Measurements from ENCODE around the gene CACNA1F.

CACNA1F gene

DNA sequence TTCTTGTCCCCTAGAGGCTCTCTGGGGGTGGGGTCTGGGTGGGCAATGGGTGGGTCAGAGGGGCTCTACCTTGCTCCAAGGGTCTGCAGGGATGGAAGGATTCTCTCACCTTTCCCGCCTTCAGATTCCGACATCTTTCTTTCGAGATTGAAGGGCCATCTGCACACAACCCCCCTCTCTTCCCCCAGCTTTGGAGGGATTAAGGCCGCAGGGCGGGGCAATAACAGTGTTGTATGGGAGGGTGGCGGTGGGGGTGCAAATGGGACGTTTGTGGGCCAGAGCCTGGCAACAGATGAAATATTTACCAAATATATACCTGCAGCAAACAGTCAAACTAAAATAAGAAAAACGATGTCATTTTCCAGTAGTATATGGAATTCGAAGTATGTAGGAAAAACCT lies at the start of gene CACNA1F:
Gene CACNA1F, minus strand, starts transcription at position 165 of the 400 bp plus-strand sequence. Its CDS starts 31 bp downstream, at position 134.
- Histone ChIP-seq H3K9me3 (ENCODE audit: control insufficient read depth, insufficient read depth, low read length) (no peaks in the 10 kb centered on the region), H3K4me1 (ENCODE audit: insufficient read depth, low read length) (no peaks in the 10 kb centered on the region; the same call in 1 of the 2 replicates), H3K36me3 (ENCODE audit: insufficient read depth, low read length) (no peaks in the 10 kb centered on the region), H3K9ac (ENCODE audit: low read depth, low read length) (peak within 1 kb of the TSS; percentile 3; the same call in 1 of the 2 replicates)

DNA sequence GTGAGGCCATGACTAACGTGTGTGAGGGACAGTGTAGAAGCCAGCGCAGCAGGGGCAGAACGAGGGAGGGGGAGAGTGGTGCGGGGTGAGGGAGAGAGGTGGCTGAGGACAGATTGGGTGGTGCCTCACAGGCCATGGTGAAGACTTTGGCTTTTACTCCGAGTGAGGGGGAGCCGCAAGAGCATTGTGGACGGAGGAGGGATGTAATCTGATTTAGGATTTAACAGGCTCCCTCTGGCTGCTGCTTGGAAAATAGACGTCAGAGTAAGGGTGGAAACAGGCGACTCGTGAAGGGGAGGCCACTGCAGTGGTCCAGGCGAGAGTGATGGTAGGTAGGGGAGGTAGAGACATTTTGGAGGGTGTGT lies 49.5 kb upstream of the CACNA1F start:
- Histone ChIP-seq H3K4me1 (ENCODE audit: insufficient read depth, low read length) (no peaks in the 10 kb centered on the region; the same call in 1 of the 2 replicates), H3K36me3 (ENCODE audit: insufficient read depth, low read length) (no peaks in the 10 kb centered on the region), H3K9ac (ENCODE audit: low read depth, low read length) (peak overlapping the region; percentile 3; the same call in 1 of the 2 replicates), H3K9me3 (ENCODE audit: control insufficient read depth, insufficient read depth, low read length) (no peaks in the 10 kb centered on the region)

DNA sequence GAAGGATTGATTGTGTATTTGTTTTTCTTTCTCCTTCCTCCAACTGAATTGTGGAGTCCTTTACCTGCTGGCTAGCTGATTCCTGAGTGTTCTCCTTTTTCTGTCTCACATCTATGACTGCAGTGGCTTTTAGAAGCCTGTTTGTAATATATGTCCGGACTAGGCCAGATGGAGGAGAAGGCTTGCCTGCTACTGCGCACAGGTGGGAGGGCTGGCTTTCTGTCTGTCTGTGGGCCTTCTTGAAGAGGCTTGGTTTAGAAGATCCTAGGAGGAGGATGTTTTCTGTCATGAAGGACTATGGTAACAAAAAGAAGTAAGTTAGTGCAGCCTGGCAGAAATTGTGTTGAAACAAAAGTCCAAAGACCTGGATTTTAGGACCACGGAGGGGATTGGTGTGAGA lies 44.9 kb upstream of the CACNA1F start:
- Histone ChIP-seq H3K4me1 (ENCODE audit: insufficient read depth, low read length) (no peaks in the 10 kb centered on the region; the same call in none of the 2 replicates), H3K9ac (ENCODE audit: low read depth, low read length) (no peak overlapping the region), H3K36me3 (ENCODE audit: insufficient read depth, low read length) (no peaks in the 10 kb centered on the region), H3K9me3 (ENCODE audit: control insufficient read depth, insufficient read depth, low read length) (no peaks in the 10 kb centered on the region)

DNA sequence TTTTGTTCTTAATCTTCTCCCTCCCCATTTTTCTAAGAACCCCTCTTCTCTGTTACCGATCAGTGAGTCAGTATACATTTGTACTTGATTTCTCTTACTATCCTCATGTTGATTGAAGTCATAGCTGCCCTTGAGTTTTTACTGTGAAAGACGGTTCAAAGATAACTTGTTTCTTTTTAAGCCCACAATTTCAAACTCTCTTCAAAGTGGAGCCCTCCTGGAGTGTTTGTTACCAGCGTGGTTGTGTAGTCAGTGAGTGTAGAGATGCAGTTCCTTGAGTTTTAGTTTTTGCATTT lies 44.3 kb upstream of the CACNA1F start:
- Histone ChIP-seq H3K9ac (ENCODE audit: low read depth, low read length) (no peak overlapping the region), H3K9me3 (ENCODE audit: control insufficient read depth, insufficient read depth, low read length) (no peaks in the 10 kb centered on the region), H3K36me3 (ENCODE audit: insufficient read depth, low read length) (no peaks in the 10 kb centered on the region), H3K4me1 (ENCODE audit: insufficient read depth, low read length) (no peaks in the 10 kb centered on the region; the same call in none of the 2 replicates)

DNA sequence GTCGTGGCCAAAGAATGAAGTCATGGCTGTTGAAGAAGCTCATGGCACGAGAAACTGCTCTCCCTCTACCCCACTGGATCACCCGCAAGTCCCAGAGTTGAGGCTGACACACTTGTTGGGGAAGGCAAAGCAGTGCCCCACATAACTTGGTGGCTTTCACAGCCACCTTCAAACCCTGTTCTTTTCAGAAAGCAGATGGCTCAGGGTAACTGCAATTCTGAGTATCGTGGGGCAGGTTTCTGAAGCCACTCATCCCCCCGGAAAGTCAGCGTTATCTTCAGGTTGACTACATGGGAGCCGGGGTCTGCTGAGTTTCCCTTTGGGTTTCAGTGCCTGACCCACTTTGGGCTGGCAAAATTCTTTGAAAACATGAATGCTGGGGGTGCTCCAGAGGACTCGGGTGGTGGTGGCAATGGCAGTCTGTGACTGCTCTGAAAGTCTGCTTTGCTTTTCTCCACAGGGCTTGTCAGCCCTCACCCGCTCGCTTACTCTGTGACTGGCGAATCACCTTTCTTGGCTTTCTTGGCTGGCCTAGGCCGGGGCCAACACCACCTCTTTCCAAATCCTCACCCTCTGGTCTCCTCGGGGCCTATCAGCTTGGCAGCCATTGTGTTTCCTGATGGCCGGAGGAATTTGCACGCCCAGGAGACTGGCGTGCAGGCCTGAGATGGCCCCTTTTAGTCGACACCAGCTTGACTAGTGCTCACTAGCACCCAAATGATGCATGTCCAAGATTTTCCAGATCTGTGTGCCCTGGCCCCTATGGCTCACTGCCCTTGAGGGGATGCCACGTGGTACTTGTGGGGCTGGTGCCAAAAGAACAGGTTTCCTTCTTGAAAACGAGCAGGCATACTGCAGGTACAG lies 43.8 kb upstream of the CACNA1F start:
- no peak overlapping the region for H3K9ac ChIP-seq (ENCODE audit: low read depth, low read length)
- H3K4me1 ChIP-seq (ENCODE audit: insufficient read depth, low read length): no peaks in the 10 kb centered on the region; the same call in 1 of the 2 replicates
- no peaks in the 10 kb centered on the region for H3K9me3 ChIP-seq (ENCODE audit: control insufficient read depth, insufficient read depth, low read length)
- H3K36me3 ChIP-seq (ENCODE audit: insufficient read depth, low read length): no peaks in the 10 kb centered on the region

DNA sequence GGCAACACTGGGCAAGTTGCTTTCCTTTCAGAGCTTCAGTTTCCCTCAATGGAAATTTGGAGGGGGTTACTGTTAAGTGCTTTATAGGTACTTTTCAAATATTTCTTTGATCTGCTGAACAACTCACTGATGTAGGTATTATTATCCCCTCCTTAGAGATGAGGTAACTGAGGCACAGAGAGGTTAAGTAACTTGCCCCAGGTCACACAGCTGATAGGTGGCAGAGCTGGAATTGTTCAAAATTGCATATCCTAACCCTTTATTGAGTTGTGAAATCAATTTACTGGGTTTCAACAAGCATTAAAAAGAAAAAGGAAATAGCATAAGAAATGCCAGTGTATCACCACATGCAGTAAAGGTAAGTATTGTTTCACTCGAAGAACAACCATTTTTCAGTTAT lies 43.1 kb upstream of the CACNA1F start:
- Histone ChIP-seq H3K36me3 (ENCODE audit: insufficient read depth, low read length) (no peaks in the 10 kb centered on the region), H3K9ac (ENCODE audit: low read depth, low read length) (no peak overlapping the region), H3K9me3 (ENCODE audit: control insufficient read depth, insufficient read depth, low read length) (no peaks in the 10 kb centered on the region), H3K4me1 (ENCODE audit: insufficient read depth, low read length) (no peaks in the 10 kb centered on the region; the same call in 1 of the 2 replicates)

DNA sequence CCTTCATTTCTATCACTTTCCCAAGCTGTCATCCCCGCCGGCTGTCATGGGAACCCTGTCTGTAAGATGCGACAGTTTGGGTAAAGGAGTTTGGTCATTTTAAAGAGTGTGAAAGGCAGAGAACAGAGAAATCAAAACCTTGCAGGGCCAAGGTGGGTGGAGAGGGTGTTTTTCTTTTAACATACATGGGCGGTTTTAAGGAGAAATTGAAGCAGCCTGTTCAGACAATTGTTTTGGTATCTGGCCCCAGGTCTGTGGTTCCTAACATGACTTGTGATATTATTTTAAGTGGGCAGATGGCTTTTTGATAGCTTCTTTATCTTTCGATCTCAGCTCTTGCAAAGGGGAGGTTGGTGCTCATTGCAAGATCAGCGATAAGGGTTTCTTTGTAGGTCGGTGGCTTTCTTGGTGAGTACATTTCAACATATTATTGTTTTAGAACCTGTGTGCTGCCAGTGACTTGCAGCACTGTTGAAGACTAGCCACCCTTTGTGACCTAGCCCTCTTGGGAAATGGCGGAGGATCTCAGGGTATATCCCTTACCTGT lies 40.1 kb upstream of the CACNA1F start:
- Histone ChIP-seq H3K36me3 (ENCODE audit: insufficient read depth, low read length) (no peaks in the 10 kb centered on the region), H3K9ac (ENCODE audit: low read depth, low read length) (no peak overlapping the region), H3K9me3 (ENCODE audit: control insufficient read depth, insufficient read depth, low read length) (no peaks in the 10 kb centered on the region), H3K4me1 (ENCODE audit: insufficient read depth, low read length) (no peaks in the 10 kb centered on the region; the same call in 1 of the 2 replicates)

DNA sequence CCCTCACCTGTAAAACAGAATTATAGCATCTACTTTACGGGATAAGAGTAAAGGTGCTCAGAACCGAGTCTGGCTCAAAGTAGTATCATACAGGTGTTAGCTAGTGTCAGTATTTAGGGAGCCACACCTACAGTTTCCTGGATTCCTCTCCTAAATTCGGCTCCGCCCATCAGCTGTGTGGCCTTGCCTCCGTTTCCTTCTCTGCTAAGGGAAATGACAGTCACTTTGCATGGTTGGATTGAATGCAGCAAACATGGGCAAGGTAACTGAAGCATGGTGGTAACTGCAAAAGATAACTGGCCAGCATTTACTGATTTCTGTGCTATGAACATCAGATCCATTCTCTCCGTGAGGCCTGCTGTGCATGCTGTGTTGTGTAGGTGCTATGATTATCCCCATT lies 39.3 kb upstream of the CACNA1F start:
- Histone ChIP-seq H3K36me3 (ENCODE audit: insufficient read depth, low read length) (no peaks in the 10 kb centered on the region), H3K4me1 (ENCODE audit: insufficient read depth, low read length) (no peaks in the 10 kb centered on the region; the same call in 1 of the 2 replicates), H3K9me3 (ENCODE audit: control insufficient read depth, insufficient read depth, low read length) (no peaks in the 10 kb centered on the region), H3K9ac (ENCODE audit: low read depth, low read length) (no peak overlapping the region)

DNA sequence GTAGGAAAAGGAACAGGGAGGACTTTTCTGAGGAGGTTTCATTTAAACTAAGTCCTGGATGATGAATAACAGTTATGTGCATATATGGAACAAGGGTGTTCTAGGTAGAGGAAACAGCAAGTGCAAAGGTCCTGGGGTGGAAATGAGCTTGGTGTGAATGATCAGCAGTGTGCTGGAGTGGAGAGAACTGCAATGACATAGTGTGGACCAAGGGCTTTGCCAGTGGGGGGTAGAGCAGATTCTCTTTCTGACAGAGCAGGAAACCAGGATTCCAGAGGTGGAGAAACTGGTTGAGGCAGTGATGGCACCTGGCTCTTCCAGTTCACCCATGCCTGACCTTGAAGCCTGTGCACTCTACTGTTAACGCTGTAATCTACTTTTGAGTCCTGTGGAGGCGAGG lies 38.2 kb upstream of the CACNA1F start:
- Histone ChIP-seq H3K4me1 (ENCODE audit: insufficient read depth, low read length) (no peaks in the 10 kb centered on the region), H3K9me3 (ENCODE audit: control insufficient read depth, insufficient read depth, low read length) (no peaks in the 10 kb centered on the region), H3K36me3 (ENCODE audit: insufficient read depth, low read length) (no peaks in the 10 kb centered on the region), H3K9ac (ENCODE audit: low read depth, low read length) (no peak overlapping the region)

DNA sequence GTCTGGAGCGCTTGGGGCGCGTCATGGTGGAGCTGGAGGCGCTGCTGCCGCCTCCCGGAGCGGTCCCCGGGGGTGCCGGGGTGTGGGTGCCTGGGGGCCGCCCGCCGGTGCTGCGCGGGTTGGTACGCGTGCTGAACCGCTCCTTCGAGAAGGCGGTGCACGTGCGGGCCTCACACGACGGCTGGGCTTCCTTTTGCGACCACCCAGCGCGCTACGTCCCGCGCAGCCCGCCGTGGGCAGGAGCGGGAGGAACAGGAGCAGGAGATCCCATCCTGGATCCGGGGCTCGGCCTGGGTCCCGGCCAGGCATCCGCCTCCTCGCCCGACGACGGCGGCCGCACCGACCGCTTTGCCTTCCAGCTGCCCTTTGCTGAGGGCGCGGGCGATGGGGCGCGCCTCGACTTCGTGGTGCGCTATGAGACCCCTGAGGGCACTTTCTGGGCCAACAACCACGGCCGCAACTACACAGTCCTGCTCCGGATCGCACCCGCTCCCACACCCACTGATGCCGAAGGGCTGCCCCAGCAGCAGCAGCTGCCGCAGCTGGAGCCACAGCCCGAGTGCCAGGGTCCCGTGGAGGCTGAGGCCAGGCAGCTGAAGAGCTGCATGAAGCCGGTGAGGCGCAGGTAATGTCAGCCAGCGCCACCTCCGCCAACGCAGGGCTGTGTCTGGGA lies 37.2 kb upstream of the CACNA1F start:
- Histone ChIP-seq H3K4me1 (ENCODE audit: insufficient read depth, low read length) (no peaks in the 10 kb centered on the region), H3K9ac (ENCODE audit: low read depth, low read length) (peak overlapping the region; percentile 55), H3K36me3 (ENCODE audit: insufficient read depth, low read length) (no peaks in the 10 kb centered on the region), H3K9me3 (ENCODE audit: control insufficient read depth, insufficient read depth, low read length) (no peaks in the 10 kb centered on the region)

DNA sequence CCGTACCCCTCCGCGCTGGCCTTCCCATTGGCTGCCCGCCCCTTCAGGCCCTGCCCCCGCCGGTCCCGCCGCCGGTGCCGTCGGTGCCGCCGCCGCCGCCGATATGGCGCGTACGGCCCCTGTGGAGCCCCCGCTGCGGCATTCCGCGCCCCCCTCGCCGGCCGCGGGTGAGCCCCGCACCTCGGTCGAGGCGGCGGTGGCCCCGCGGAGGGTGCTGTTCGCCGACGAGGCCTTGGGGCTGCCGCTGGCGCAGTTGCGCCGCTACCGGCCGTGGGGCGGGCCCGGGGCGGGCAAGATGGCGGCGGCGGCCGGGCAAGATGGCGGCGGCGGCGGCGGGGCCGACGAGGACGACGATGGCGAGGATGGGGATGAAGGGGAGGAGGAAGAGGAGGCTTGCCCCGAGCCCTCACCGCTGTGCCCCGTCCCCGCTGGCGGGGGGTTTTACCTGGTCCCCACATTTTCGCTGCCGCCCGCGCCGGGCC lies 36.7 kb upstream of the CACNA1F start, which contains the start of gene PPP1R3F:
Gene PPP1R3F, plus strand, starts transcription at position 27 of the 482 bp plus-strand sequence. Its CDS starts 77 bp downstream, at position 104.
- Histone ChIP-seq H3K9me3 (ENCODE audit: control insufficient read depth, insufficient read depth, low read length) (no peaks in the 10 kb centered on the region), H3K4me1 (ENCODE audit: insufficient read depth, low read length) (no peaks in the 10 kb centered on the region), H3K9ac (ENCODE audit: low read depth, low read length) (peak within 1 kb of the TSS; percentile 84), H3K36me3 (ENCODE audit: insufficient read depth, low read length) (no peaks in the 10 kb centered on the region)

DNA sequence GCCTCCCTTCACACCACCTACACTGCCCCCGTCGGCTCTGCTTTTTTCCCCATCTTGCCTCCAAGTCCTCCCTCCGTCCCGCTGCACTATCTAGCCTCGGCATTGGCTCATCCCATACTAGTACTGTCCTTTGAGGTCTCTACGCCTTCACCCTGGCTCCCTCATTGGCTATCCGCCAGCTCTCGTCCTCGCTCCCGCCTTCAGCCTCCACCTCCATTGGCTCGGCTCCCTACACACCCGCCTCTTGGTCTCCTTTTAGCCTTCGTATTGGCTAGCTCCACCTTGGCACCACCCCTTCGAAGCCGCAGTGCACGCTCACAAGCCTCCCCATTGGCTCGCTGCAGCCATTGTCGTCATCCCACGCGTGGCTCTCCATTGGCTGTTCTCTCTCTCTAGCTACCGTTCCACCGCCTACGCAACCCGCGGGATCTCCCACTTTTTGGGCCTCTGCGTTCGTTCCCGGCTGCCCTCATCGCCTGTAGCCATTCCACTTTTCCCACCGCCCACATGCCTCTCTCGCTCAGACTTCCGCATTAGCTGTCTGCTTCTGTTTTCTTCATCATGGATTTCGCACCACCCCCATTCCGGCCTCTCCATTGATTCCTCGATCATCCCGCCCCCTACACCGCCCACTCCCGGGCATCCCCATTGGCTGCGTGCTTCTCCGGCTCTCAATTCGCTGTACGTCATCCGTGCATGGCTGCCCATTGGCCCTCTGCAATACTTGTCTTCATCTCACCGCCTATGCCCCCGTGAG lies 36.0 kb upstream of the CACNA1F start:
- no peaks in the 10 kb centered on the region for H3K9me3 ChIP-seq (ENCODE audit: control insufficient read depth, insufficient read depth, low read length)
- no peaks in the 10 kb centered on the region for H3K4me1 ChIP-seq (ENCODE audit: insufficient read depth, low read length)
- peak overlapping the region; percentile 84 for H3K9ac ChIP-seq (ENCODE audit: low read depth, low read length)
- H3K36me3 ChIP-seq (ENCODE audit: insufficient read depth, low read length): no peaks in the 10 kb centered on the region

DNA sequence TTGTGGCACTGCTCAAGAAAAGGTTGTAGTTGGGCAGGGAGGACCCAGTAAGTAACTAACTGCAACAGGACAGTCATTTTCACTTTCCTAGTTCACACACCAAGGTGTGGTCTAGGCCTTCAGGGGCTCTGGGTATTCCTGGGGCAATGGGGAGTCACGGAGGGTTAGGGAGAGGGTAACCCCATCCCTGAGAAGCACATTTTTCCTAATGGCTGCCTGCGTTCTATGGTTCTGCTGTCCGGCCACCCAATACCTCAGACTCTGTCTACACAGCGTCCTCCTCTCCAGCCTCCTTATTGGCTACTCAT lies 35.5 kb upstream of the CACNA1F start:
- no peaks in the 10 kb centered on the region for H3K9me3 ChIP-seq (ENCODE audit: control insufficient read depth, insufficient read depth, low read length)
- peak overlapping the region; percentile 43 for H3K9ac ChIP-seq (ENCODE audit: low read depth, low read length)
- H3K4me1 ChIP-seq (ENCODE audit: insufficient read depth, low read length): no peaks in the 10 kb centered on the region
- H3K36me3 ChIP-seq (ENCODE audit: insufficient read depth, low read length): no peaks in the 10 kb centered on the region

Measured in ES-I3 (cell line).